ENCODE results near the gene FBXL5. TPM values are rescaled to one million over a fixed set of nuclear protein-coding genes. Genes with fewer than 3 reads are reported as not detected.

The FBXL5 gene
- total and polyA plus RNA-seq, 9 of the 15 experiments (the other 6 are each of a cell fraction or from before 2014, with no cell fraction given): 6.0 to 35.2 (median 22.1) TPM

DNA sequence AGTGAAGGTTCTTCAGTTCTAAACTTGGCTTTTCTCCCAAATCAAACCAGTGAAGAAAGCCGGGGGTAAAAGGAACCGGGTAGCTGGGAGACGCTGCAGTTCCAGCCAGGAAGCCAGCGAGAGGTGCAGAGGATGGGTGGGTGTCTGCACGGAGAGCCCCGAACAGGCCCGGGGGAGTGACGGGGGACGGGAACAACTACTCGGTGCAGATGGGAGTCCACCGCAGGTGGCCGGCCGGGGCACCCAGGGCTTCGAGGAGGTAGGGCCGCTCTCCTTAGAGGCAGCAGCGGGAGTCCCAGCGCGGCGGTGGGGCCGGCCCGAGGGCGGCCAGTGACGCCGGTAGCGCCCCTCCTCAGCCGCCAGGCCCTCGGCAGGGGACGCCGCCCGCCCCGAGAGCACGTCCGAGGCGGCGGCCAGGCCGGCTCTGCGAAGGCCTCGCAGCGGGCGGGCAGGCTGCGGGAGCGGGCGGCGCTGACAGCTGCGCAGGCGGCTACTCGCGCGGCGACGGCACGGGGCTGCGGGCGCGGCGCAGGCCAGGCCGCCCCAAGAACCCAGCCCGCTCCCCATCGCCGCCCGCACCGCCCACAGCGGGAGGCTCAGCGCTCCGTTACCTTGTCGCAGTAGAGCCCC, 449 bp downstream of the FBXL5 start (continued):
- TF ChIP-seq, protein P1, sequence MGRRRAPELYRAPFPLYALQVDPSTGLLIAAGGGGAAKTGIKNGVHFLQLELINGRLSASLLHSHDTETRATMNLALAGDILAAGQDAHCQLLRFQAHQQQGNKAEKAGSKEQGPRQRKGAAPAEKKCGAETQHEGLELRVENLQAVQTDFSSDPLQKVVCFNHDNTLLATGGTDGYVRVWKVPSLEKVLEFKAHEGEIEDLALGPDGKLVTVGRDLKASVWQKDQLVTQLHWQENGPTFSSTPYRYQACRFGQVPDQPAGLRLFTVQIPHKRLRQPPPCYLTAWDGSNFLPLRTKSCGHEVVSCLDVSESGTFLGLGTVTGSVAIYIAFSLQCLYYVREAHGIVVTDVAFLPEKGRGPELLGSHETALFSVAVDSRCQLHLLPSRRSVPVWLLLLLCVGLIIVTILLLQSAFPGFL (CRISPR knock-in tag; IDR thresholded peaks at IDR 0.05): 0 out of 2 replicates have a peak, but pooled peaks have one; percentile 40
- TF ChIP-seq FOXA3 (CRISPR knock-in tag; conservative IDR thresholded peaks at IDR 0.05 in 1 of 2, IDR thresholded peaks at IDR 0.05 in 1 of 2) (no peak), ZNF444 (CRISPR knock-in tag; IDR thresholded peaks at IDR 0.05) (no peak), PML (IDR thresholded peaks at IDR 0.05; ENCODE audit: low read length) (no peak), SNRNP70 (optimal IDR thresholded peaks at IDR 0.05; ENCODE audit: low read depth, low read length) (no peak)
- TF ChIP-seq, protein P2, sequence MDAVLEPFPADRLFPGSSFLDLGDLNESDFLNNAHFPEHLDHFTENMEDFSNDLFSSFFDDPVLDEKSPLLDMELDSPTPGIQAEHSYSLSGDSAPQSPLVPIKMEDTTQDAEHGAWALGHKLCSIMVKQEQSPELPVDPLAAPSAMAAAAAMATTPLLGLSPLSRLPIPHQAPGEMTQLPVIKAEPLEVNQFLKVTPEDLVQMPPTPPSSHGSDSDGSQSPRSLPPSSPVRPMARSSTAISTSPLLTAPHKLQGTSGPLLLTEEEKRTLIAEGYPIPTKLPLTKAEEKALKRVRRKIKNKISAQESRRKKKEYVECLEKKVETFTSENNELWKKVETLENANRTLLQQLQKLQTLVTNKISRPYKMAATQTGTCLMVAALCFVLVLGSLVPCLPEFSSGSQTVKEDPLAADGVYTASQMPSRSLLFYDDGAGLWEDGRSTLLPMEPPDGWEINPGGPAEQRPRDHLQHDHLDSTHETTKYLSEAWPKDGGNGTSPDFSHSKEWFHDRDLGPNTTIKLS (IDR thresholded peaks at IDR 0.05; ENCODE audit: borderline replicate concordance, low read depth): no peak
- TF ChIP-seq, protein P3, sequence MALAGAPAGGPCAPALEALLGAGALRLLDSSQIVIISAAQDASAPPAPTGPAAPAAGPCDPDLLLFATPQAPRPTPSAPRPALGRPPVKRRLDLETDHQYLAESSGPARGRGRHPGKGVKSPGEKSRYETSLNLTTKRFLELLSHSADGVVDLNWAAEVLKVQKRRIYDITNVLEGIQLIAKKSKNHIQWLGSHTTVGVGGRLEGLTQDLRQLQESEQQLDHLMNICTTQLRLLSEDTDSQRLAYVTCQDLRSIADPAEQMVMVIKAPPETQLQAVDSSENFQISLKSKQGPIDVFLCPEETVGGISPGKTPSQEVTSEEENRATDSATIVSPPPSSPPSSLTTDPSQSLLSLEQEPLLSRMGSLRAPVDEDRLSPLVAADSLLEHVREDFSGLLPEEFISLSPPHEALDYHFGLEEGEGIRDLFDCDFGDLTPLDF (CRISPR knock-in tag; IDR thresholded peaks at IDR 0.05): 0 out of 2 replicates have a peak, but pooled peaks have one; percentile 6
